NCI-H2227 (cell line): Measurements from ENCODE around the gene KCNMA1.

Source experiments
- DNase-seq: peaks from one replicate; lab custom pipeline; 2025; ENCODE audit not compliant: unreplicated experiment; lab: John Stamatoyannopoulos, UW

KCNMA1 gene

DNA sequence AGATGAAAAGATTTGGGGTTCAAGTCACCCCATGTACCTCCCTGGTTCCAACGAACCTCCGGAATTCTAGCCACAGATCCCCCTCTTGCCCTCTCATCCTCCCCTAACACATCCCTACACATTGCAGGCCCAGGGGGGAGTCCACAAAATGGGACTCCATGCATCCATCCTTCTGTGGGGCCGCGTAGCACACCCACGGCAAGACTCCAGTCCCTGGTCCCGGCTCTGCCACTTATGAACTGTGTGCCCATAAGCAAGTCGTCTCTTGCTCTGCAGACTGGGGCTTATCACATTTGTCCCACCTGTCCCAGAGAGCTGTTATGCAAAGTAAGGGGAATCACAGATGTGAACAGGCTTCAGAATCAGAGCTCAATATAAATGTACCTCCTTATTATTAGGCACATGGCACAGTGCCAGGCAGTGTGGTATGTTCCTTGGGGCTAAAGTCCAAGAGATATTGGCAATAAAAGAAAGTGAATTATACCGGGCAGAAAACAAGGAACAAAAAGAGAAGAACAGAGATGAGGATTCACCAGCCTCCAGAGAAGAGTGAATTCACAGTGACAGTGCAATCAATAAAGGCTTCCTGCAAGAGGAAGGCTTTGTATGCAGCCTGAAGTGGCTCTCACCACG, 73.9 kb downstream of the KCNMA1 start:
- no peak for DNase-seq

DNA sequence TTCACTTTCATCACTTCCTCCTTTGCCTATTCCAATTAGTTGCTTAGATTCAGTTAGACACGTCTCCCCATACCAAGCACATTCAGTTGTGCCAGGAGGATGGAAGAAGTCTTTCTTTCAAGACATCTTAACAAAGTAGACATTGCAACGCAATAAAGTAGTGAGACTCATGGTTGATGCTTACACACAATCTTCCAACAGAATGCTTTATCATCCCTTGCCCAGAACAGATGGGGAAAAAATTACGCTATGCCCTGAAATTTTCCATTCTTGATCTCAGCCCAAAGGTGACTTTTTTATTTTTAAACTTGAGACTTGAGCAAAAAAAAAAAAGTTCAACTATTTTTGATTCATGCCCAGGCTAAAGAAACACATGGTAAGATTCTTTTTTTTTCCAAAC, 74.9 kb downstream of the KCNMA1 start:
- no peak for DNase-seq

DNA sequence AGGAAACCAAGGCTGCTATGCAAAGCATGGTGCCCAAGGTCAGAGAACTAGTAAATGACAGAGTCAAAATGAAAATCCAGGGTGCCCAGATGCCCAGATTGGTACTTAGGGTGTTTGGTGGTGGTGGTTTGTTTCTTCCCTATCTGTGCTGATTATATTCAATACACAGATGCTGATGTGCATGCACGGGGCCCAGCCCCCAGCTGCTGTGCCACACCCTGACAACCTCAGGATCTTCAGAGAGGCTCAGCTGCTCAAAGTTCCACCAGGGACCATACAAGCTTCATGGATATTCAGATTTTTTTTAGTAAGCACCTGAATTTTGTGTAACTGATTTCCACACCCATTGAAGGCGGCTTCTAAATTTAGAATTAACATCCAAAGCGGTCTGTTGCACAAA, 75.6 kb downstream of the KCNMA1 start:
- no peak for DNase-seq

DNA sequence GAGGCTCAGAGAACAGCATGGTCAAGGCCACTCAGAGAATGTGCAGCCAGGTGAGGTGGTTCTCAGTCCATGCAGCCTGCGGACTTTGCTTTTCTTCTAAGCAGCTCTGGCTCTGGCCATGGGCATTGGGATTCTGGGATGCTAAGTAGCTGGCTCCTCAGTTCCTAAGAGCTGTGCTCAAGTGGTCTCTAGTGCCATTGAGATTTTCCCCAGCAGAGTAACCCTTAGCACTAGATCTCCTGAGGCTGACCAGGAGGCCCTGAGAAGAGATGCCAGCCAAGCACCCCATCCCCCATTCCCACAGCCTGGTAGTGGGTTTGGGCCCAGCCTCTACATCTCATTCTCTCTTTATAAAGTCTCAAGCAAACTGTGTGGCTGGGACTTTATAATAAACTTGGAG, 77.1 kb downstream of the KCNMA1 start:
- no peak for DNase-seq

GRCh38 chr10:77560052-77560451, 77.6 kb downstream of the KCNMA1 start:
- DNase-seq = no peak

- no peak for DNase-seq
These were observed 80.5 kb downstream of the KCNMA1 start for GRCh38 chr10:77556990-77557601.

- no peak for DNase-seq
These were observed 81.9 kb downstream of the KCNMA1 start for GRCh38 chr10:77555591-77556212.

- no peak for DNase-seq
These were observed 82.6 kb downstream of the KCNMA1 start for GRCh38 chr10:77554996-77555397.

DNA sequence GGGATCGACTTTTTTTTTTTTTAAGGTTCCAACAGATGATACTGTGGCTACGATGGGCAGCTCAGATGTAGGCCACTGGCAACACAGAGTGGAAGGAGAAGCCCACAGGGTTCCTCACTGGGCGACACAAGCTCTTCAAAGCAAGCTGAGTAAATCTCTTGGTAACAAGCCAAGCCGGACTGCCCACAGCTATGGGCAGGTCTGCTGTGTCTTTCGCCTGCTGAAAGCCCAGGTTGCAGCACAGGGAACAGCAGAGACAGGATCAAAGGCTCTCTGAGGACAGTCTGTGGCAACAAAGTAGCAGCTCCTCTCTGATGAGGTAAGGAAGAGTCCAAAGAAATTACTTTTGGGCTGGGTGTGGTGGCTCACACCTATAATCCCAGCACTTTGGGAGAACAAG, 83.6 kb downstream of the KCNMA1 start:
- no peak for DNase-seq

DNA sequence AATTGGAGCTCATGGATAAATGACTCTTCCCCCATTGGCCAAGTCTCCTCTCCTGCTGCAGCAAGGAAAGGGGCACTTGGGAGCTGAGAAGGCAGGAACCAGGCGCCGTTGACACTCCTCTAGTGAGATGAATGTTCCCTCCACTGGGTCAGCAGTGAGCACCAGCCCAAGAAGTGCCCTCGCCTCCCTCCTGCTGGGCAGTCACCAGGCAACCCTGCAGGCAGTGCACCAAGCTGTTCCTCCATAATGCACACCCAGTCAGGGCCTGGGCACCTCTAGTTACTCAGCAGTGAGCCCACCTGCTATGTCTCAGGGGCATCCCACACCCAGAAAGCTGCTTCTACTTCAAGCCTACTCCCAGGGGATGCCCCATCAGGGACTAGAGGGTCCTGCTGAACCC, 84.3 kb downstream of the KCNMA1 start:
- no peak for DNase-seq

DNA sequence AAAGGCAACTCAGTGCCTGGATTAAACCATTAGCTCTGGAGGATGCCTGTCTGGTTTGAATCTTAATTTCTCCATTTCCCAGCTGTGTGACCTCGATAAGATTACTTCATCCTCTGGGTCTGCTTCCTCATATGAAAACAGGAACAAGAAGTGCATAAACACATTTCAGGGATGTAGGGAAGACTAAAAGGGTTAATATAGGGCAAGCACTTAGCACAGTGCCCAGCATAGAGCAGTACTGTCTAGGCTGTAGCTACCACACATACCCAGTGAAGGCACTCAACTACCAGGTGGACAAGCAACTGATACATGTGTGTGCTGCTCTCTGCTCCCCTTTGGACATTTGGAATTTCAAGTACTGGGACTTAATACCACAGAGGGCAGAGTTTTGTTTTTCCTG, 85.4 kb downstream of the KCNMA1 start:
- DNase-seq = no peak

- no peak for DNase-seq
These were observed 87.2 kb downstream of the KCNMA1 start for GRCh38 chr10:77550378-77550777.

DNA sequence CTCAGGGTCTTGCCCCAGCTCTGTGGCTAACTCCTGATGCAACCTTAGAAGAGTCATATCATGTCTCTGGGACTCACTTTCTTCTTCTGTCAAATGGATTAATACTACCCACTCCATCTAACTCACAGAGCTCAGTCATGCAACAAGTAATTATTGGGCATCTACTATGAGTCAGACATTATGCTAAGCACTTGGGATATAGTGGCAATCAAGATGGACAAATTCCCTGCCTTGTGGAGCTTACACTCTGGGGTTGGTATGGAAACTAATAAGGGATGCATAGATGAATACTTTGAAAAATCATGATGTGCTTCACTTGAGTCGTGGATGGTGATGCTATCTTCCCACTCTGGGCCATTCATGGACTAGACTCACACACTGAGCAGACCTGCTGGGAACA, 88.9 kb downstream of the KCNMA1 start:
- DNase-seq = no peak

- DNase-seq = no peak
These were observed 89.5 kb downstream of the KCNMA1 start for GRCh38 chr10:77548157-77548556.

- DNase-seq = no peak
These were observed 90.1 kb downstream of the KCNMA1 start for GRCh38 chr10:77547307-77548050.

GRCh38 chr10:77546042-77546441, 91.6 kb downstream of the KCNMA1 start:
- no peak for DNase-seq

- no peak for DNase-seq
These were observed 92.0 kb downstream of the KCNMA1 start for GRCh38 chr10:77545585-77545984.

DNA sequence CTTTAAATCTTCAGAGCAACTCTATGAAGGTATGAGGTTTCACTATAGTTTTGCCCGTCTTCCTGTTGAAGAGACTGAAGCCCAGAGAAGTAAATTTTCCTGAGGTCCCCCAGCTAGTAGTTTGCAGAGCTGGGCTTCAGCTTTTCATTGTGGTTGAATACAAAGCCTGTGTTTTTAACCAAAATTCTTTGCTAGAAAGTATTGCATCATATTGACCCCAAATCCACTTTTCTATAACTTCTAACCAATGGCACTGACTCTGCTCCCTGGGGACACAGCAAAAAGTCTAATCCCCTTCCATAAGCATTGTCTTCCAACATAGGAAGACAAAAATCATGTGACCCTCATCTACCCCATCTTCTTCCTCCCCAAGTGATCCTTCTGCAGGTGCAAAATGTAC, 93.0 kb downstream of the KCNMA1 start:
- DNase-seq = no peak

- no peak for DNase-seq
These were observed 94.8 kb downstream of the KCNMA1 start for GRCh38 chr10:77542710-77543259.

DNA sequence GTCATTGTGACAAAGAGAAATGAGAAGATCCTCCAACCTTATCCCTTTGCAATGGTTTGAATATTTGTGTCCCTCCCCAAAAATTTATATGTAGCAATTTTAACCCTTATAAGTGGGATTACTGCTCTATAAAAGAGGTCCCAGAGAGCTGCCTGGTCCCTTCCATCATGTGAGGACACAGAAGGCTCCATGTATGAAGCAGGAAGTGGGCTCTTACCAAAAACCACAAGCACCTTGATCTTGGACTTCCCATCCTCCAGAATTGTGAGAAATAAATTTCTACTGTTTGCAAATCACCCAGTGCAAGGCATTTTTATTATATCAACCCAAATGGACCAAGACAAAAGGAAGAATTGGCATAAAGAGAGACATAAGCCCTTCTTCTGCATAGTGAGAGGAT, 95.7 kb downstream of the KCNMA1 start:
- DNase-seq = no peak

DNA sequence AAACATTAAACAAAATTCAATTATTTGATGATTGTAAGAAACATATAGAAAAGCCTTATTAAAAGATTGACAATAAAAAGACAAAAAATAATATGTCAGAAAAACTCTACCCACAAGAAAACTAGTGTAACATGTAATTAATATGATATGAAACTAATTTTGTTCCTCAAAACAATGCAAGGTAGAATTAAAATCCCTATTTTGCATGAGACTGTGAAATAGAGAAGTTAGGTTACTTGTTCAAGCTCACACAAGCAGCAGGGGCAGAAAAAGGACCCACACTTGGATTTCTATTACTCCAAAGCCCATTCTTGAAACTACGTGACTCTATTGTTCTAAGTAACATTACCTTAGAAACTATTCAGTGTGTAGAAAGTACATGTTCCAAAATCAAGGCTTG, 96.4 kb downstream of the KCNMA1 start:
- no peak for DNase-seq
